Gastroesophageal sphincter (tissue), 3 donors: ENCODE measurements around the gene TTLL5.

Source experiments
- POLR2A ChIP-seq, 2 donors: fragments of 450-650 bp; IDR thresholded peaks; one replicate each; pipeline ENCODE4 v1.6.1; 2017; ENCODE audit warnings: antibody characterized with exemption in 2 of 2, mild to moderate bottlenecking in 2 of 2, moderate library complexity in 1 of 2
- POLR2AphosphoS5 ChIP-seq: sonication (generic); formaldehyde crosslinking; IDR thresholded peaks from one replicate; pipeline ENCODE4 v1.6.1; 2017; ENCODE audit warnings: antibody characterized with exemption
- TF ChIP-seq, protein P1 (sequence below), 4 experiments: fragments of 200-600 bp in 2 of 4; fragments of 450-650 bp in 2 of 4; sonication (generic) in 1 of 4; IDR thresholded peaks; one replicate each; pipeline ENCODE4 v1.5.1; 2017 to 2019; ENCODE audit warnings: antibody characterized with exemption in 4 of 4, mild to moderate bottlenecking in 2 of 4, moderate library complexity in 2 of 4

DNA sequence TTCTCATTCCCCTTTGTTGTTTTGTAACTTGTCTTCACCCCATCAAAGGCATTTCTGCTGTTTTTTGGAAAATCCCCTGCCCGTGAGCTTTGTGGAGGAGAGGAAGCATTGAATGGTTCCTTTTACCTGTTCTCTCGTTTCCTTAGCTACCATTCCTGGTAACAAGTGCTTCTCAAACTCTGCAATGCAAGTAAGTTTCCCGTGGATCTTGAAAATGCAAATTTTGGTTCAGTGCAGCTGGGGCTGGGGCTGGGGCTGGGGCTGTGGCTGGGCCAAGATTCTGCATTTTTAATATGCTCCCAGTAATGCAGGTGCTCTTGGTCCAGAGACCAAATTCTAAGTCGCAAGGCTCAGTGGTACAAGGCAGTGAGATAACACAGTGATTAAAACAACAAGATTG, 151.6 kb downstream of the TTLL5 start:
- TF ChIP-seq, protein P1, sequence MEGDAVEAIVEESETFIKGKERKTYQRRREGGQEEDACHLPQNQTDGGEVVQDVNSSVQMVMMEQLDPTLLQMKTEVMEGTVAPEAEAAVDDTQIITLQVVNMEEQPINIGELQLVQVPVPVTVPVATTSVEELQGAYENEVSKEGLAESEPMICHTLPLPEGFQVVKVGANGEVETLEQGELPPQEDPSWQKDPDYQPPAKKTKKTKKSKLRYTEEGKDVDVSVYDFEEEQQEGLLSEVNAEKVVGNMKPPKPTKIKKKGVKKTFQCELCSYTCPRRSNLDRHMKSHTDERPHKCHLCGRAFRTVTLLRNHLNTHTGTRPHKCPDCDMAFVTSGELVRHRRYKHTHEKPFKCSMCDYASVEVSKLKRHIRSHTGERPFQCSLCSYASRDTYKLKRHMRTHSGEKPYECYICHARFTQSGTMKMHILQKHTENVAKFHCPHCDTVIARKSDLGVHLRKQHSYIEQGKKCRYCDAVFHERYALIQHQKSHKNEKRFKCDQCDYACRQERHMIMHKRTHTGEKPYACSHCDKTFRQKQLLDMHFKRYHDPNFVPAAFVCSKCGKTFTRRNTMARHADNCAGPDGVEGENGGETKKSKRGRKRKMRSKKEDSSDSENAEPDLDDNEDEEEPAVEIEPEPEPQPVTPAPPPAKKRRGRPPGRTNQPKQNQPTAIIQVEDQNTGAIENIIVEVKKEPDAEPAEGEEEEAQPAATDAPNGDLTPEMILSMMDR (IDR thresholded peaks at IDR 0.05): no peak
- no peak for TF ChIP-seq POLR2A (IDR thresholded peaks at IDR 0.05)
- no peak for TF ChIP-seq POLR2AphosphoS5
